Neural cell (in vitro differentiated cells): ENCODE data around the gene RAB17. TPM values are rescaled to one million over a fixed set of nuclear protein-coding genes. Genes with fewer than 3 reads are reported as not detected.

ENCODE experiments used
- H2AFZ ChIP-seq: fragments of 200-600, 300-800 bp; sonication (generic), shearing (Covaris generic); 2 replicates; pipeline ENCODE4 v1.6.0; 2014; ENCODE audit warnings: low read depth, mild to moderate bottlenecking, antibody characterized with exemption, low read length, moderate library complexity
- H3F3A ChIP-seq: fragments of 200-600 bp; shearing (Covaris generic); 2 replicates; pipeline ENCODE4 v1.6.1; 2016; ENCODE audit warnings: mild to moderate bottlenecking, moderate library complexity, mixed read lengths, antibody characterized with exemption, low read length; ENCODE audit not compliant: insufficient read depth, poor library complexity, severe bottlenecking
- H3K27ac ChIP-seq: fragments of 200-600, 300-800 bp; sonication (generic), shearing (Covaris generic); 2 replicates; pipeline ENCODE4 v1.5.1; 2014; ENCODE audit warnings: mild to moderate bottlenecking, low read length, moderate library complexity
- H3K27me3 ChIP-seq: fragments of 300-800, 200-600 bp; sonication (generic), shearing (Covaris generic); 2 replicates; pipeline ENCODE4 v1.6.0; 2014; ENCODE audit warnings: mild to moderate bottlenecking, low read depth, low read length, moderate library complexity; ENCODE audit not compliant: insufficient read depth
- H3K36me3 ChIP-seq: fragments of 300-800, 200-600 bp; sonication (generic), shearing (Covaris generic); 2 replicates; pipeline ENCODE4 v1.5.1; 2014; ENCODE audit warnings: mild to moderate bottlenecking, antibody characterized with exemption, low read length, moderate library complexity; ENCODE audit not compliant: insufficient read depth
- H3K4me2 ChIP-seq: fragments of 300-800, 200-600 bp; sonication (generic), shearing (Covaris generic); 2 replicates; pipeline ENCODE4 v1.6.0; 2014; ENCODE audit warnings: mild to moderate bottlenecking, low read length
- H3K4me3 ChIP-seq: fragments of 300-800, 200-600 bp; sonication (generic), shearing (Covaris generic); 2 replicates; pipeline ENCODE4 v1.5.1; 2014; ENCODE audit warnings: mild to moderate bottlenecking, low read length, moderate library complexity
- H3K79me2 ChIP-seq: fragments of 200-600 bp; shearing (Covaris generic); replicated peaks from 2 replicates; pipeline ENCODE4 v1.6.0; 2014; ENCODE audit warnings: mild to moderate bottlenecking, low read length, moderate library complexity; ENCODE audit not compliant: insufficient read depth
- H3K9ac ChIP-seq: fragments of 300-800, 200-600 bp; sonication (generic), shearing (Covaris generic); 2 replicates; pipeline ENCODE4 v1.6.1; 2016; ENCODE audit warnings: mild to moderate bottlenecking, low read length, mixed read lengths
- H3K9me2 ChIP-seq: fragments of 200-600 bp; shearing (Covaris generic); 2 replicates; pipeline ENCODE4 v1.6.1; 2016; ENCODE audit warnings: mild to moderate bottlenecking, low read length, mixed read lengths; ENCODE audit not compliant: insufficient read depth
- H3K9me3 ChIP-seq: fragments of 200-600, 300-800 bp; sonication (generic), shearing (Covaris generic); 2 replicates; pipeline ENCODE4 v1.6.1; 2016; ENCODE audit warnings: mild to moderate bottlenecking, mixed run types, low read length, moderate library complexity, mixed read lengths
- H4K20me1 ChIP-seq: fragments of 200-600 bp; shearing (Covaris generic); 2 replicates; pipeline ENCODE4 v1.6.1; 2016; ENCODE audit warnings: mild to moderate bottlenecking, mixed run types; ENCODE audit not compliant: insufficient read depth
- EP300 ChIP-seq: fragments of 450-650 bp; conservative IDR thresholded peaks from 2 replicates; pipeline ENCODE4 v1.6.1; 2014; ENCODE audit warnings: antibody characterized with exemption, mild to moderate bottlenecking, moderate library complexity; ENCODE audit not compliant: poor library complexity, severe bottlenecking
- EZH2 ChIP-seq: fragments of 200-600, 300-800 bp; shearing (Covaris generic), sonication (generic); IDR thresholded peaks from 2 replicates; pipeline ENCODE4 v1.6.1; 2014; ENCODE audit warnings: antibody characterized with exemption, low read length, borderline replicate concordance, mild to moderate bottlenecking; ENCODE audit not compliant: insufficient read depth, poor library complexity, severe bottlenecking
- MXI1 ChIP-seq: fragments of 450-650 bp; conservative IDR thresholded peaks from 2 replicates; pipeline ENCODE4 v1.6.1; 2014; ENCODE audit warnings: antibody characterized with exemption, mild to moderate bottlenecking; ENCODE audit not compliant: poor library complexity, severe bottlenecking
- POLR2AphosphoS5 ChIP-seq: IDR thresholded peaks from 2 replicates; pipeline ENCODE4 v1.6.1; 2012
- RAD21 ChIP-seq: fragments of 450-650 bp; conservative IDR thresholded peaks from 2 replicates; pipeline ENCODE4 v1.6.1; 2014; ENCODE audit warnings: antibody characterized with exemption, mild to moderate bottlenecking, moderate library complexity
- SMC3 ChIP-seq: fragments of 450-650 bp; conservative IDR thresholded peaks from 2 replicates; pipeline ENCODE4 v1.6.1; 2014; ENCODE audit warnings: antibody characterized with exemption, mild to moderate bottlenecking, moderate library complexity; ENCODE audit not compliant: poor library complexity
- TAF1 ChIP-seq: IDR thresholded peaks from 2 replicates; pipeline ENCODE4 v1.6.1; 2012; ENCODE audit warnings: low read depth
- polyA plus RNA-seq: library from polyadenylated mRNA; depleted of rRNA; stranded (reverse); fragments of >200 nt; gene quantifications from 2 replicates; pipeline ENCODE4 v1.2.3, GENCODE V29; 2014
- TF ChIP-seq, protein P1 (sequence below): fragments of 450-650 bp; IDR thresholded peaks from 2 replicates; pipeline ENCODE4 v1.5.1; 2014; ENCODE audit warnings: antibody characterized with exemption, mild to moderate bottlenecking, moderate library complexity; ENCODE audit not compliant: poor library complexity, severe bottlenecking
- TF ChIP-seq, protein P2 (sequence below): IDR thresholded peaks from 2 replicates; pipeline ENCODE4 v1.6.1; 2012; ENCODE audit warnings: borderline replicate concordance

Gene RAB17
- polyA plus RNA-seq, 1 donor from 2014 or later = not detected

- Histone ChIP-seq H3F3A (no peaks in the 10 kb centered on the region), H4K20me1 (no peaks in the 10 kb centered on the region), H3K4me3 (no peak overlapping the region), H3K27me3 (no peaks in the 10 kb centered on the region), H3K9ac (no peak overlapping the region), H3K36me3 (no peaks in the 10 kb centered on the region), H3K79me2 (no peaks in the 10 kb centered on the region), H3K9me3 (no peaks in the 10 kb centered on the region), H2AFZ (no peak overlapping the region), H3K4me2 (no peak overlapping the region), H3K27ac (no peak overlapping the region), H3K9me2 (no peaks in the 10 kb centered on the region)
- TF ChIP-seq MXI1 (no peak), EP300 (no peak)
These were observed 4.8 kb downstream of the RAB17 start for GRCh38 chr2:237585590-237586221.

DNA sequence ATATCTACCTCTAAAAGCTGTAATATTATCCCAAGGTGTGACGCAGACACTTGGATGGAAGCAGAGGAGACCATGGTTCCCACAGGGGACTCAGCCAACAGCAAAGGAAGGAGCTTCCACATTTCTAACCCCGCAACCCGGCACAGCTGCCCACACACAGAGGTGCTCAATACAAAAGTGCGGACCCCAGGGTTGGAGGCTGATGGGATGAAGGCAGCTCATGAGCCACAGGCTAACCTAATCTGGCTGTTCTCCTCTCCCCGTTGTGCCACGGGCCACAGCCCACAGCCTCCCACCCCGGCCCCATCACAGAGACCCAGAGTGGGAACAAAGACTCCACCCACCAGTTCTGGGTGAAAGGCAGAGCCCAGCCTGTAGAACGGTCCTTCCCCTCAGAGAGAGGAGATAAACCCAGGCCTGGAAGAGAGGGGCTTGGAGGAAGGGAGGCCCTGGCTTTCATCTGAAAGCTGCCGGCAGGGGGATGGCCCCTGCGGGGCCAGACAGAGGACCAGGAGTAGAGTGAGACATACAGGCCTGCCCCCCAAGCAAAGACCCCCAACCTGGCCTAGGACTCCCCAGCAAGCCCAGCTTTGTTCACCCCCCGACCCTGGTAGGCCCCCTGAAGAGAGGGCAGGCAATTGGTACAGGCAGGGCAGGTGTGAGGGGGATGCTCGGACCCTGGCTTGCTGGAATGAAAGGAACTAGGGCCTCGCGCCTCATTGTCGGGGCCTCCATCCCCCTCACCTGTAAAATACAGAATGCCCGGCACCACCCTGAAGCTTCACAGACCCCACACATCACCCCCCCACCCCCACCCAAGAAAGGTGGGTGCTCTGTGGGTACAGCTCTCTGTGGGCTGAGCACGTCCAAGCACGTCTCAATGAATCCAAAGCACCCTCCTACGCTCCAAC lies 6.9 kb downstream of the RAB17 start:
- Histone ChIP-seq H3K27me3 (no peaks in the 10 kb centered on the region), H3K36me3 (no peaks in the 10 kb centered on the region), H4K20me1 (no peaks in the 10 kb centered on the region), H3K9me3 (no peaks in the 10 kb centered on the region), H3K9ac (no peak overlapping the region), H3K79me2 (no peaks in the 10 kb centered on the region), H2AFZ (no peak overlapping the region), H3K27ac (no peak overlapping the region), H3K4me2 (no peak overlapping the region), H3K4me3 (no peak overlapping the region), H3F3A (no peaks in the 10 kb centered on the region), H3K9me2 (no peaks in the 10 kb centered on the region)
- no peak for TF ChIP-seq MXI1
- no peak for TF ChIP-seq SMC3
- TF ChIP-seq RAD21 = no peak
- no peak for TF ChIP-seq POLR2AphosphoS5
- TF ChIP-seq, protein P1, sequence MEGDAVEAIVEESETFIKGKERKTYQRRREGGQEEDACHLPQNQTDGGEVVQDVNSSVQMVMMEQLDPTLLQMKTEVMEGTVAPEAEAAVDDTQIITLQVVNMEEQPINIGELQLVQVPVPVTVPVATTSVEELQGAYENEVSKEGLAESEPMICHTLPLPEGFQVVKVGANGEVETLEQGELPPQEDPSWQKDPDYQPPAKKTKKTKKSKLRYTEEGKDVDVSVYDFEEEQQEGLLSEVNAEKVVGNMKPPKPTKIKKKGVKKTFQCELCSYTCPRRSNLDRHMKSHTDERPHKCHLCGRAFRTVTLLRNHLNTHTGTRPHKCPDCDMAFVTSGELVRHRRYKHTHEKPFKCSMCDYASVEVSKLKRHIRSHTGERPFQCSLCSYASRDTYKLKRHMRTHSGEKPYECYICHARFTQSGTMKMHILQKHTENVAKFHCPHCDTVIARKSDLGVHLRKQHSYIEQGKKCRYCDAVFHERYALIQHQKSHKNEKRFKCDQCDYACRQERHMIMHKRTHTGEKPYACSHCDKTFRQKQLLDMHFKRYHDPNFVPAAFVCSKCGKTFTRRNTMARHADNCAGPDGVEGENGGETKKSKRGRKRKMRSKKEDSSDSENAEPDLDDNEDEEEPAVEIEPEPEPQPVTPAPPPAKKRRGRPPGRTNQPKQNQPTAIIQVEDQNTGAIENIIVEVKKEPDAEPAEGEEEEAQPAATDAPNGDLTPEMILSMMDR = no peak
- no peak for TF ChIP-seq EZH2
- TF ChIP-seq TAF1 = no peak
- TF ChIP-seq, protein P2, sequence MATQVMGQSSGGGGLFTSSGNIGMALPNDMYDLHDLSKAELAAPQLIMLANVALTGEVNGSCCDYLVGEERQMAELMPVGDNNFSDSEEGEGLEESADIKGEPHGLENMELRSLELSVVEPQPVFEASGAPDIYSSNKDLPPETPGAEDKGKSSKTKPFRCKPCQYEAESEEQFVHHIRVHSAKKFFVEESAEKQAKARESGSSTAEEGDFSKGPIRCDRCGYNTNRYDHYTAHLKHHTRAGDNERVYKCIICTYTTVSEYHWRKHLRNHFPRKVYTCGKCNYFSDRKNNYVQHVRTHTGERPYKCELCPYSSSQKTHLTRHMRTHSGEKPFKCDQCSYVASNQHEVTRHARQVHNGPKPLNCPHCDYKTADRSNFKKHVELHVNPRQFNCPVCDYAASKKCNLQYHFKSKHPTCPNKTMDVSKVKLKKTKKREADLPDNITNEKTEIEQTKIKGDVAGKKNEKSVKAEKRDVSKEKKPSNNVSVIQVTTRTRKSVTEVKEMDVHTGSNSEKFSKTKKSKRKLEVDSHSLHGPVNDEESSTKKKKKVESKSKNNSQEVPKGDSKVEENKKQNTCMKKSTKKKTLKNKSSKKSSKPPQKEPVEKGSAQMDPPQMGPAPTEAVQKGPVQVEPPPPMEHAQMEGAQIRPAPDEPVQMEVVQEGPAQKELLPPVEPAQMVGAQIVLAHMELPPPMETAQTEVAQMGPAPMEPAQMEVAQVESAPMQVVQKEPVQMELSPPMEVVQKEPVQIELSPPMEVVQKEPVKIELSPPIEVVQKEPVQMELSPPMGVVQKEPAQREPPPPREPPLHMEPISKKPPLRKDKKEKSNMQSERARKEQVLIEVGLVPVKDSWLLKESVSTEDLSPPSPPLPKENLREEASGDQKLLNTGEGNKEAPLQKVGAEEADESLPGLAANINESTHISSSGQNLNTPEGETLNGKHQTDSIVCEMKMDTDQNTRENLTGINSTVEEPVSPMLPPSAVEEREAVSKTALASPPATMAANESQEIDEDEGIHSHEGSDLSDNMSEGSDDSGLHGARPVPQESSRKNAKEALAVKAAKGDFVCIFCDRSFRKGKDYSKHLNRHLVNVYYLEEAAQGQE = no peak
